IPS DF 4.7 (cell line): Measurements from ENCODE around the gene CYB561D1.

ENCODE experiments used
- DNase-seq: peaks from one replicate; pipeline ENCODE4 v3.0.0-alpha.2; 2013; ENCODE audit warnings: low spot score; ENCODE audit errors: extremely low read depth

The CYB561D1 gene

GRCh38 chr1:109546311-109547109 lies 52.6 kb downstream of the CYB561D1 start:
- peak; percentile 69 for DNase-seq

- no peak for DNase-seq
Measured at GRCh38 chr1:109547463-109548320, 53.8 kb downstream of the CYB561D1 start.

- peak; percentile 76 for DNase-seq
Measured at GRCh38 chr1:109548321-109549267, 54.7 kb downstream of the CYB561D1 start, which contains the start of gene GNAI3. TSS of gene GNAI3 (plus strand) at chr1:109548615. CDS start at chr1:109548721, 106 bp downstream.
